ENCODE measurements around the gene RGS9.

Gene RGS9

GRCh38 chr17:65108152-65108551, 29.0 kb upstream of the RGS9 start:
- Histone ChIP-seq H3F3A (ENCODE audit: insufficient read depth, low read length) (no peaks in the 10 kb centered on the region), H3K9me2 (replicated peaks; ENCODE audit: insufficient read depth, low read length) (no peaks in the 10 kb centered on the region), H3K9ac (ENCODE audit: low read length) (no peak overlapping the region), H3K27ac (ENCODE audit: low read length) (no peak overlapping the region), H3K4me3 (ENCODE audit: low read length) (no peak overlapping the region), H2AFZ (ENCODE audit: low read length) (no peak overlapping the region), H3K9me3 (replicated peaks; ENCODE audit: insufficient read depth, low read length) (no peaks in the 10 kb centered on the region), H3K4me2 (ENCODE audit: low read depth, low read length) (no peak overlapping the region), H3K79me2 (ENCODE audit: low read length) (no peaks in the 10 kb centered on the region), H3K36me3 (replicated peaks; ENCODE audit: insufficient read depth, low read length) (no peaks in the 10 kb centered on the region), H4K20me1 (ENCODE audit: insufficient read depth, low read length) (no peaks in the 10 kb centered on the region), H3K4me1 (ENCODE audit: low read length) (no peaks in the 10 kb centered on the region), H3K27me3 (replicated peaks; ENCODE audit: insufficient read depth, low read length) (no peaks in the 10 kb centered on the region)
- TF ChIP-seq EZH2phosphoT487 (IDR thresholded peaks at IDR 0.05; ENCODE audit: low read length) (no peak), EZH2 (optimal IDR thresholded peaks at IDR 0.05; ENCODE audit: low read depth, low read length) (no peak), CTCF (IDR thresholded peaks at IDR 0.05; ENCODE audit: low read length) (no peak)
- no peak for DNase-seq

GRCh38 chr17:65109543-65109942, 27.6 kb upstream of the RGS9 start:
- Histone ChIP-seq H3K4me1 (ENCODE audit: low read length) (no peaks in the 10 kb centered on the region), H3K9me2 (replicated peaks; ENCODE audit: insufficient read depth, low read length) (no peaks in the 10 kb centered on the region), H3K9me3 (replicated peaks; ENCODE audit: insufficient read depth, low read length) (no peaks in the 10 kb centered on the region), H2AFZ (ENCODE audit: low read length) (no peak overlapping the region), H3K4me2 (ENCODE audit: low read depth, low read length) (no peak overlapping the region), H3K79me2 (ENCODE audit: low read length) (no peaks in the 10 kb centered on the region), H4K20me1 (ENCODE audit: insufficient read depth, low read length) (no peaks in the 10 kb centered on the region), H3K27ac (ENCODE audit: low read length) (no peak overlapping the region), H3F3A (ENCODE audit: insufficient read depth, low read length) (no peaks in the 10 kb centered on the region), H3K27me3 (replicated peaks; ENCODE audit: insufficient read depth, low read length) (no peaks in the 10 kb centered on the region), H3K4me3 (ENCODE audit: low read length) (no peak overlapping the region), H3K36me3 (replicated peaks; ENCODE audit: insufficient read depth, low read length) (no peaks in the 10 kb centered on the region), H3K9ac (ENCODE audit: low read length) (no peak overlapping the region)
- TF ChIP-seq EZH2 (optimal IDR thresholded peaks at IDR 0.05; ENCODE audit: low read depth, low read length) (no peak), CTCF (IDR thresholded peaks at IDR 0.05; ENCODE audit: low read length) (no peak), EZH2phosphoT487 (IDR thresholded peaks at IDR 0.05; ENCODE audit: low read length) (no peak)
- no peak for DNase-seq

- Histone ChIP-seq H3K4me3 (ENCODE audit: low read length) (no peak overlapping the region), H3K9me2 (replicated peaks; ENCODE audit: insufficient read depth, low read length) (no peaks in the 10 kb centered on the region), H3K79me2 (ENCODE audit: low read length) (no peaks in the 10 kb centered on the region), H3K4me1 (ENCODE audit: low read length) (no peaks in the 10 kb centered on the region), H3K27me3 (replicated peaks; ENCODE audit: insufficient read depth, low read length) (no peaks in the 10 kb centered on the region), H3K9ac (ENCODE audit: low read length) (no peak overlapping the region), H3K36me3 (replicated peaks; ENCODE audit: insufficient read depth, low read length) (no peaks in the 10 kb centered on the region), H3K27ac (ENCODE audit: low read length) (no peak overlapping the region), H3F3A (ENCODE audit: insufficient read depth, low read length) (no peaks in the 10 kb centered on the region), H3K4me2 (ENCODE audit: low read depth, low read length) (no peak overlapping the region), H2AFZ (ENCODE audit: low read length) (no peak overlapping the region), H4K20me1 (ENCODE audit: insufficient read depth, low read length) (no peaks in the 10 kb centered on the region), H3K9me3 (replicated peaks; ENCODE audit: insufficient read depth, low read length) (no peaks in the 10 kb centered on the region)
- DNase-seq: no peak
- TF ChIP-seq EZH2phosphoT487 (IDR thresholded peaks at IDR 0.05; ENCODE audit: low read length) (no peak), EZH2 (optimal IDR thresholded peaks at IDR 0.05; ENCODE audit: low read depth, low read length) (no peak), CTCF (IDR thresholded peaks at IDR 0.05; ENCODE audit: low read length) (no peak)
Observed at GRCh38 chr17:65109990-65110680, 27.0 kb upstream of the RGS9 start.

Measured in MM.1S (cell line).